Measurements from ENCODE around the gene POU2AF2. TPM values are rescaled to one million over a fixed set of nuclear protein-coding genes. Genes with fewer than 3 reads are reported as not detected.

Gene POU2AF2
- total and polyA plus RNA-seq, 4 donors: not detected

DNA sequence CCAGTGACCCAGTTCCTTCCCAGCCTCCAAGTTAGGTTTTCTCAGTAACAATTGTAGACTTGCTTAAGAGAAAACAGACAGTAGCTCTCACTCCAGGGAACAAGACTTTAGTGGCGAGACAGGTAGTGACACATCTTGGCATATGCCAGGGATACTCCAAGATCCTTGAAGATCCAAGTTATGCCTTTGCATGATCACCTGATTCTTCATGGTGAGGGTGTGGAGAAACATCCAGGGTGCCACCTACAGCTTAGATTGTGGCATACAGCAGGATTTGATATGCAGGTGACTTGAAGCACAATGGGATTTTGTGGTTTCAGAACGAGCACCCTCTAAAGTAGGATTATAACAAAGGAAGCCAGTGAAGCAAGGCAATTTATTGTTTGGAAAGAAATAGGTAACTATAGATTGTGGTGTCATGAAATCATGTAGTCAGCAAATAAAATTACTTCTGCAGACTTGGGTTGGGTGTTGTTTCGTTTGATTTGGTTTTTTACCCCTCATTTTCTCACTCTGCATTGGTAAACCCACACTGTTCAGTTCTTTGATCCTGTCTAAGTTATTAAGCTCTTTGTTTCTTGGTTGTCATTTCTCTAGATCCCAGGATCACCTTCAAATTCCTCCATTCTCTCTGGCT lies 62.1 kb downstream of the POU2AF2 start (continued):
- TF ChIP-seq, protein P1, sequence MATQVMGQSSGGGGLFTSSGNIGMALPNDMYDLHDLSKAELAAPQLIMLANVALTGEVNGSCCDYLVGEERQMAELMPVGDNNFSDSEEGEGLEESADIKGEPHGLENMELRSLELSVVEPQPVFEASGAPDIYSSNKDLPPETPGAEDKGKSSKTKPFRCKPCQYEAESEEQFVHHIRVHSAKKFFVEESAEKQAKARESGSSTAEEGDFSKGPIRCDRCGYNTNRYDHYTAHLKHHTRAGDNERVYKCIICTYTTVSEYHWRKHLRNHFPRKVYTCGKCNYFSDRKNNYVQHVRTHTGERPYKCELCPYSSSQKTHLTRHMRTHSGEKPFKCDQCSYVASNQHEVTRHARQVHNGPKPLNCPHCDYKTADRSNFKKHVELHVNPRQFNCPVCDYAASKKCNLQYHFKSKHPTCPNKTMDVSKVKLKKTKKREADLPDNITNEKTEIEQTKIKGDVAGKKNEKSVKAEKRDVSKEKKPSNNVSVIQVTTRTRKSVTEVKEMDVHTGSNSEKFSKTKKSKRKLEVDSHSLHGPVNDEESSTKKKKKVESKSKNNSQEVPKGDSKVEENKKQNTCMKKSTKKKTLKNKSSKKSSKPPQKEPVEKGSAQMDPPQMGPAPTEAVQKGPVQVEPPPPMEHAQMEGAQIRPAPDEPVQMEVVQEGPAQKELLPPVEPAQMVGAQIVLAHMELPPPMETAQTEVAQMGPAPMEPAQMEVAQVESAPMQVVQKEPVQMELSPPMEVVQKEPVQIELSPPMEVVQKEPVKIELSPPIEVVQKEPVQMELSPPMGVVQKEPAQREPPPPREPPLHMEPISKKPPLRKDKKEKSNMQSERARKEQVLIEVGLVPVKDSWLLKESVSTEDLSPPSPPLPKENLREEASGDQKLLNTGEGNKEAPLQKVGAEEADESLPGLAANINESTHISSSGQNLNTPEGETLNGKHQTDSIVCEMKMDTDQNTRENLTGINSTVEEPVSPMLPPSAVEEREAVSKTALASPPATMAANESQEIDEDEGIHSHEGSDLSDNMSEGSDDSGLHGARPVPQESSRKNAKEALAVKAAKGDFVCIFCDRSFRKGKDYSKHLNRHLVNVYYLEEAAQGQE (IDR thresholded peaks at IDR 0.05): no peak
- no peak for TF ChIP-seq YY1 (IDR thresholded peaks at IDR 0.05)

DNA sequence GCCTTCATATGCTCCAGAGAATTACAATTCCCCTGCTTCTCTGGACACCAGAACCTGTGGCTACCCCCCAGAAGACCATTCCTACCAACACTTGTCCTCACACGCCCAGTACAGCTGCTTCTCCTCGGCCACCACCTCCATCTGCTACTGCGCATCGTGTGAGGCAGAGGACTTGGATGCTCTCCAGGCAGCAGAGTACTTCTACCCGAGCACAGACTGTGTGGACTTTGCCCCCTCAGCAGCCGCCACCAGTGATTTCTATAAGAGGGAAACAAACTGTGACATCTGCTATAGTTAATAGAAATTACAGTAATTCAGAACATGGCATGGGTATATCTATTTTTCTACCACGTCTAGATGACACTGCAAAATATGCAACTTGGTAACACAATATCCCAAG lies 62.6 kb downstream of the POU2AF2 start:
- DNase-seq (ENCODE audit: low spot score): peak; percentile 55
- Histone ChIP-seq H3K9ac (ENCODE audit: low read depth in 1 of 2, low read length in 2 of 2) (no peak overlapping the region), H3K9me3 (ENCODE audit: control insufficient read depth in 4 of 4, low read length in 3 of 4) (no peaks in the 10 kb centered on the region), H3K27ac (ENCODE audit: low read depth in 1 of 2, low read length in 2 of 2) (no peak overlapping the region), H3K27me3 (ENCODE audit: control insufficient read depth in 4 of 4, insufficient read depth in 4 of 4, low read length in 3 of 4) (no peaks in the 10 kb centered on the region), H3K4me3 (ENCODE audit: low read depth in 1 of 3, low read length in 3 of 3) (no peak overlapping the region), H3K36me3 (ENCODE audit: control insufficient read depth in 4 of 4, insufficient read depth in 3 of 4, low read depth in 1 of 4, low read length in 3 of 4) (no peaks in the 10 kb centered on the region), H3K4me1 (ENCODE audit: control insufficient read depth in 4 of 4, insufficient read depth in 4 of 4, low read length in 3 of 4) (peaks cover 2 to 18% (median 14%) of the 10 kb centered on the region in 4 donors)
- TF ChIP-seq HNF4G (IDR thresholded peaks at IDR 0.05) (peak; percentile 86), RAD21 (IDR thresholded peaks at IDR 0.05) (peak; percentile 43 to 58), HNF4A (conservative IDR thresholded peaks at IDR 0.05) (peak; percentile 95 to 97), JUND (IDR thresholded peaks at IDR 0.05) (no peak), GABPA (IDR thresholded peaks at IDR 0.05 in 1 of 2, conservative IDR thresholded peaks at IDR 0.05 in 1 of 2) (no peak), SP1 (IDR thresholded peaks at IDR 0.05) (peak; percentile 92), YY1 (IDR thresholded peaks at IDR 0.05) (peak; percentile 53), RXRA (IDR thresholded peaks at IDR 0.05) (peak; percentile 63 to 65)
- TF ChIP-seq, protein P2, sequence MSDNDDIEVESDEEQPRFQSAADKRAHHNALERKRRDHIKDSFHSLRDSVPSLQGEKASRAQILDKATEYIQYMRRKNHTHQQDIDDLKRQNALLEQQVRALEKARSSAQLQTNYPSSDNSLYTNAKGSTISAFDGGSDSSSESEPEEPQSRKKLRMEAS (IDR thresholded peaks at IDR 0.05): peak; percentile 54
- WGBS: 21% methylated on average over 7 of the region's 7 CpGs

DNA sequence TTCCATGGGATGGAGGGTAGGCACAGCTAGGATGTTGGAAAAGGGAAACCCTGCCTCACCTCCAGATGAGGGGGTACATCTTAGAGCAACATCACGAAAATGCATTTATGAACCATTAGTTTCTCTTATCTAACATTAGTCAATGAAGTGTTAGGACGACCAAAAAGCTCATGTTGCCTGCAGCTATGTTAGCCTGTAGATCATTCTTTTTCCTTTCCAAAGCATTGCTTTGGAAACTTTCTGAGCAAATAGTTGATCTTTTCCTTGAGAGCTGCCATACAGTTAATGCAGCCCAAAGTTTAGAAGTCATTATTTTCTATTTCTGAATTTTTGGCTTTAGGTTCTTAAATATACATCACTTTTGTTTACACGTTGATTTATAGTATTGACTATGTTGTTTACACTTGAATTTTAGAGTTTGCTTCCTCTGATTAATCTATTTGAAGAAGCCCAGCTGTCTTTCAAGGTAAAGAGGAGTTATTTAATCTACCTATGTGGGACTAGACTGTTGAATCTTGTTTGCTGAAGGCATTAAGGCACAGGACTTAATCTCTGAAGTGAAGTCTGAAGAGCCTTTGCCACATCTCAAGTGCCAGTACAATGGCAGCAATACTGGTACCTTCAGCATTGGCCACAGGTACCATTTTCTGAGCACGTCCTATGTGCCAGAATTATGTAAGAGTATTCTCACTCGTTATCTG lies 63.8 kb downstream of the POU2AF2 start:
- no peaks in the 10 kb centered on the region for H3K27me3 ChIP-seq (ENCODE audit: control insufficient read depth in 4 of 4, insufficient read depth in 4 of 4, low read length in 3 of 4)
- no peak overlapping the region for H3K9ac ChIP-seq (ENCODE audit: low read depth in 1 of 2, low read length in 2 of 2)
- no peaks in the 10 kb centered on the region for H3K36me3 ChIP-seq (ENCODE audit: control insufficient read depth in 4 of 4, insufficient read depth in 3 of 4, low read depth in 1 of 4, low read length in 3 of 4)
- no peaks in the 10 kb centered on the region for H3K9me3 ChIP-seq (ENCODE audit: control insufficient read depth in 4 of 4, low read length in 3 of 4)
- no peak for DNase-seq (ENCODE audit: low spot score)
- no peak overlapping the region for H3K4me3 ChIP-seq (ENCODE audit: low read depth in 1 of 3, low read length in 3 of 3)
- no peak overlapping the region for H3K27ac ChIP-seq (ENCODE audit: low read depth in 1 of 2, low read length in 2 of 2)
- peaks cover 2 to 12% (median 8%) of the 10 kb centered on the region in 4 donors for H3K4me1 ChIP-seq (ENCODE audit: control insufficient read depth in 4 of 4, insufficient read depth in 4 of 4, low read length in 3 of 4)
- WGBS: 84% methylated on average over 5 of the region's 5 CpGs
- TF ChIP-seq EGR1 (IDR thresholded peaks at IDR 0.05; ENCODE audit: low read depth in 2 of 2) (no peak), GABPA (IDR thresholded peaks at IDR 0.05 in 1 of 2, conservative IDR thresholded peaks at IDR 0.05 in 1 of 2) (no peak), RAD21 (IDR thresholded peaks at IDR 0.05) (no peak), RXRA (IDR thresholded peaks at IDR 0.05) (no peak), NR2F2 (IDR thresholded peaks at IDR 0.05) (no peak), JUND (IDR thresholded peaks at IDR 0.05) (no peak), FOXA1 (IDR thresholded peaks at IDR 0.05) (no peak), FOXA2 (IDR thresholded peaks at IDR 0.05) (no peak), HNF4A (conservative IDR thresholded peaks at IDR 0.05) (no peak), HNF4G (IDR thresholded peaks at IDR 0.05) (no peak), SP1 (IDR thresholded peaks at IDR 0.05) (no peak)
- TF ChIP-seq, protein P3, sequence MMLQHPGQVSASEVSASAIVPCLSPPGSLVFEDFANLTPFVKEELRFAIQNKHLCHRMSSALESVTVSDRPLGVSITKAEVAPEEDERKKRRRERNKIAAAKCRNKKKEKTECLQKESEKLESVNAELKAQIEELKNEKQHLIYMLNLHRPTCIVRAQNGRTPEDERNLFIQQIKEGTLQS (IDR thresholded peaks at IDR 0.05): no peak
- TF ChIP-seq, protein P2 (IDR thresholded peaks at IDR 0.05): no peak
- TF ChIP-seq, protein P4, sequence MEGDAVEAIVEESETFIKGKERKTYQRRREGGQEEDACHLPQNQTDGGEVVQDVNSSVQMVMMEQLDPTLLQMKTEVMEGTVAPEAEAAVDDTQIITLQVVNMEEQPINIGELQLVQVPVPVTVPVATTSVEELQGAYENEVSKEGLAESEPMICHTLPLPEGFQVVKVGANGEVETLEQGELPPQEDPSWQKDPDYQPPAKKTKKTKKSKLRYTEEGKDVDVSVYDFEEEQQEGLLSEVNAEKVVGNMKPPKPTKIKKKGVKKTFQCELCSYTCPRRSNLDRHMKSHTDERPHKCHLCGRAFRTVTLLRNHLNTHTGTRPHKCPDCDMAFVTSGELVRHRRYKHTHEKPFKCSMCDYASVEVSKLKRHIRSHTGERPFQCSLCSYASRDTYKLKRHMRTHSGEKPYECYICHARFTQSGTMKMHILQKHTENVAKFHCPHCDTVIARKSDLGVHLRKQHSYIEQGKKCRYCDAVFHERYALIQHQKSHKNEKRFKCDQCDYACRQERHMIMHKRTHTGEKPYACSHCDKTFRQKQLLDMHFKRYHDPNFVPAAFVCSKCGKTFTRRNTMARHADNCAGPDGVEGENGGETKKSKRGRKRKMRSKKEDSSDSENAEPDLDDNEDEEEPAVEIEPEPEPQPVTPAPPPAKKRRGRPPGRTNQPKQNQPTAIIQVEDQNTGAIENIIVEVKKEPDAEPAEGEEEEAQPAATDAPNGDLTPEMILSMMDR (IDR thresholded peaks at IDR 0.05; ENCODE audit: low read depth, low read length, missing input control): no peak
- TF ChIP-seq, protein P5, sequence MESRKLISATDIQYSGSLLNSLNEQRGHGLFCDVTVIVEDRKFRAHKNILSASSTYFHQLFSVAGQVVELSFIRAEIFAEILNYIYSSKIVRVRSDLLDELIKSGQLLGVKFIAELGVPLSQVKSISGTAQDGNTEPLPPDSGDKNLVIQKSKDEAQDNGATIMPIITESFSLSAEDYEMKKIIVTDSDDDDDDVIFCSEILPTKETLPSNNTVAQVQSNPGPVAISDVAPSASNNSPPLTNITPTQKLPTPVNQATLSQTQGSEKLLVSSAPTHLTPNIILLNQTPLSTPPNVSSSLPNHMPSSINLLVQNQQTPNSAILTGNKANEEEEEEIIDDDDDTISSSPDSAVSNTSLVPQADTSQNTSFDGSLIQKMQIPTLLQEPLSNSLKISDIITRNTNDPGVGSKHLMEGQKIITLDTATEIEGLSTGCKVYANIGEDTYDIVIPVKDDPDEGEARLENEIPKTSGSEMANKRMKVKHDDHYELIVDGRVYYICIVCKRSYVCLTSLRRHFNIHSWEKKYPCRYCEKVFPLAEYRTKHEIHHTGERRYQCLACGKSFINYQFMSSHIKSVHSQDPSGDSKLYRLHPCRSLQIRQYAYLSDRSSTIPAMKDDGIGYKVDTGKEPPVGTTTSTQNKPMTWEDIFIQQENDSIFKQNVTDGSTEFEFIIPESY (IDR thresholded peaks at IDR 0.05): no peak
